ENCODE results near the gene SH3RF1. TPM values are rescaled to one million over a fixed set of nuclear protein-coding genes. Genes with fewer than 3 reads are reported as not detected.

SH3RF1 gene
- total RNA-seq, 2 donors from 2014 or later = 37.6 to 68.8 TPM

DNA sequence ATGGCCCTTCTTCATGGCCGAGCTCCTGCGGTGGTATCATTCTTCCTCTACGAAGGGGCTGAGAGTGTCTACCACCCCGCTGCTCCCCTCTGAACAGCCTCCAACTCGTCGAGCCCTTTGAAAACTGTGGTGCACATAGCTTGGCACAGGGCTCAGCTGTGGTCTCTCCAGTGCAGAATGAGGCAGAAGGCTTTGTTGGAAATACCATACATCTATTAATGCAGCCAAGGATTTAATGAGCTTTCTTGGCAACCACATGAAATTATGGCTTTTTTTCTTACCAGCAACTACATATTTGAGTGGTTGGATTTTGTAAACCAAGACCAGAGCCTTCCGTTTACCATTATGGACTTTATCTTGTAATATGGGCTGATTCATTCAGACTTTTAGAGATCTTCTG lies 199.0 kb downstream of the SH3RF1 start:
- no peaks in the 10 kb centered on the region for H3K27me3 ChIP-seq (ENCODE audit: control insufficient read depth, insufficient read depth, low read length, poor library complexity, severe bottlenecking)
- DNase-seq = no peak
- H3K4me1 Mint-ChIP-seq = peaks cover 26% of the 10 kb centered on the region
- H3K27ac Mint-ChIP-seq = no peak overlapping the region
- no peaks in the 10 kb centered on the region for H3K36me3 Mint-ChIP-seq (ENCODE audit: low read depth)
- TF ChIP-seq, protein P1, sequence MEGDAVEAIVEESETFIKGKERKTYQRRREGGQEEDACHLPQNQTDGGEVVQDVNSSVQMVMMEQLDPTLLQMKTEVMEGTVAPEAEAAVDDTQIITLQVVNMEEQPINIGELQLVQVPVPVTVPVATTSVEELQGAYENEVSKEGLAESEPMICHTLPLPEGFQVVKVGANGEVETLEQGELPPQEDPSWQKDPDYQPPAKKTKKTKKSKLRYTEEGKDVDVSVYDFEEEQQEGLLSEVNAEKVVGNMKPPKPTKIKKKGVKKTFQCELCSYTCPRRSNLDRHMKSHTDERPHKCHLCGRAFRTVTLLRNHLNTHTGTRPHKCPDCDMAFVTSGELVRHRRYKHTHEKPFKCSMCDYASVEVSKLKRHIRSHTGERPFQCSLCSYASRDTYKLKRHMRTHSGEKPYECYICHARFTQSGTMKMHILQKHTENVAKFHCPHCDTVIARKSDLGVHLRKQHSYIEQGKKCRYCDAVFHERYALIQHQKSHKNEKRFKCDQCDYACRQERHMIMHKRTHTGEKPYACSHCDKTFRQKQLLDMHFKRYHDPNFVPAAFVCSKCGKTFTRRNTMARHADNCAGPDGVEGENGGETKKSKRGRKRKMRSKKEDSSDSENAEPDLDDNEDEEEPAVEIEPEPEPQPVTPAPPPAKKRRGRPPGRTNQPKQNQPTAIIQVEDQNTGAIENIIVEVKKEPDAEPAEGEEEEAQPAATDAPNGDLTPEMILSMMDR (conservative IDR thresholded peaks at IDR 0.05) = no peak
- no peaks in the 10 kb centered on the region for H3K9me3 Mint-ChIP-seq
- peaks cover 3% of the 10 kb centered on the region for H3K4me1 ChIP-seq (ENCODE audit: control insufficient read depth, insufficient read depth, low read length)
- no peak overlapping the region for H3K9ac ChIP-seq (ENCODE audit: extremely low read depth, low read length, poor library complexity, severe bottlenecking)
- H3K4me3 Mint-ChIP-seq = no peak overlapping the region
- no peak overlapping the region for H3K27ac ChIP-seq (ENCODE audit: low read depth, low read length)
- H3K27me3 Mint-ChIP-seq (ENCODE audit: insufficient read depth) = no peaks in the 10 kb centered on the region
- H3K36me3 ChIP-seq (ENCODE audit: control insufficient read depth, insufficient read depth, low read length) = no peaks in the 10 kb centered on the region
- 80 to 90% methylated on average over 2 to 7 of the region's 7 CpGs for WGBS, 2 experiments (ENCODE audit: insufficient coverage in 1 of 2, insufficient read length in 1 of 2)
- no peaks in the 10 kb centered on the region for H3K9me3 ChIP-seq (ENCODE audit: control insufficient read depth, low read length)
- no peak overlapping the region for H3K4me3 ChIP-seq (ENCODE audit: low read length)

DNA sequence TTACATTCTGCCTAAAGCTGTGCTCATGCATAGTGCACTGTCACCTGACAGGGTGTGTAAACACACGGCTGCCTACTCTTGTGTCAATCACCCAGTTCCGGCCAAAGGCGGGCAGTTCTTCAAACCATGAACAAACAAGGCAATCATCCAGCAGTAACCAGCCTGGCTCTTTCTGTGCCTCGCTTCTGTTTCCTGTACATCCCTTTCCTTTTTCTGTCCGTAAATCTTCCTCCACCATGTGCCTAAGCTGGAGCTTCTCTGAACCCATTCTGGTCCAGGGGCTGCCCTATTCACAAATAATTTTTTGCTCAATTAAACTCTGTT lies 199.9 kb downstream of the SH3RF1 start:
- DNase-seq = no peak
- H3K27me3 ChIP-seq (ENCODE audit: control insufficient read depth, insufficient read depth, low read length, poor library complexity, severe bottlenecking) = no peaks in the 10 kb centered on the region
- H3K4me3 ChIP-seq (ENCODE audit: low read length) = no peak overlapping the region
- H3K9me3 ChIP-seq (ENCODE audit: control insufficient read depth, low read length) = no peaks in the 10 kb centered on the region
- H3K4me1 Mint-ChIP-seq = peaks cover 26% of the 10 kb centered on the region
- H3K9ac ChIP-seq (ENCODE audit: extremely low read depth, low read length, poor library complexity, severe bottlenecking) = no peak overlapping the region
- H3K36me3 Mint-ChIP-seq (ENCODE audit: low read depth) = no peaks in the 10 kb centered on the region
- no peak overlapping the region for H3K27ac ChIP-seq (ENCODE audit: low read depth, low read length)
- H3K4me1 ChIP-seq (ENCODE audit: control insufficient read depth, insufficient read depth, low read length) = peaks cover 3% of the 10 kb centered on the region
- no peaks in the 10 kb centered on the region for H3K36me3 ChIP-seq (ENCODE audit: control insufficient read depth, insufficient read depth, low read length)
- TF ChIP-seq, protein P1 (conservative IDR thresholded peaks at IDR 0.05) = no peak
- no peak overlapping the region for H3K4me3 Mint-ChIP-seq
- no peaks in the 10 kb centered on the region for H3K27me3 Mint-ChIP-seq (ENCODE audit: insufficient read depth)
- WGBS, 2 experiments (ENCODE audit: insufficient coverage in 1 of 2, insufficient read length in 1 of 2) = 74 to 80% methylated on average over 4 to 5 of the region's 5 CpGs
- H3K9me3 Mint-ChIP-seq = no peaks in the 10 kb centered on the region
- peak overlapping the region; percentile 76 for H3K27ac Mint-ChIP-seq

DNA sequence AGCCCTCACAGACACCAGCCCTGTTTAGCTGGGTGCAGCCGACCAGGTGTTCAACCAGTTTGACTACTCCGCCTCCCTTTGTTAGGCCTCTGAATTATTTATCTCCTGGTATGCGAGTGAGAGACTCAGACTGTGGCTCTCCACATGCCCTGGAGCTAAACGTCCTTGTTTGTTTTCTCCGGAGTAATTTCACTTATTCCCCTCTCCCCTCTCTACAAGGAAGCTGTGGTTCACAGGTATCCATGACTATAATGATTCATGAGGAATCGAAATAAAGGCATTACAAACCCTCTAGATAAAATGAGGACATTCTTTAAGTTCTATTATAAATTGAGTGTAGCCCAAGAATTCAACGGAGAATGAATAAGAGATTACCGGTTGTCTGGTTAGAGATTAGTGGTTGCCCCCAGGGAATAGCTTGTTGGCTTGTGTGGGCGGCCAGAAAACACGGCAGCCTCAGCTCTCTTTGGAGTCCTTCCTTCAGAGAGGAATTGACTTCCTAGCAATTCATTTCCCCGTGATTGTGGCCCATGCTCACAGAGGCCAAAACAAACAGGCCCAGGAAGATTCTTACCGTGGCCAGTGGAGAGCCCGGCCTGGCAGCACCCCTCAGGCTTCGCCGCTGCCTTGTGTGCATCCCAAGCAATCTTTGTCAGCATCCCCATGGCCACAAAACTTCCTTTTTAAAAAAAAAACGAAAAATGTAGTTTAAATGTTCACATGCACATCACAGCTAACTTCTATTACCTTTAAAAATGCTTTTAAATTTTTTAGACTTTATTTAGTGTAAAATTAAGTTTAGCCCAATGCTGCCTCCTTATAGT lies 200.5 kb downstream of the SH3RF1 start:
- TF ChIP-seq, protein P1 (conservative IDR thresholded peaks at IDR 0.05) = no peak
- DNase-seq = peak; percentile 80
- peak overlapping the region; percentile 40 for H3K27ac ChIP-seq (ENCODE audit: low read depth, low read length)

More for the DNA sequence above, 200.5 kb downstream of the SH3RF1 start:
- H3K27me3 Mint-ChIP-seq (ENCODE audit: insufficient read depth) = no peaks in the 10 kb centered on the region
- H3K4me1 Mint-ChIP-seq = peaks cover 26% of the 10 kb centered on the region
- Histone ChIP-seq H3K4me1 (ENCODE audit: control insufficient read depth, insufficient read depth, low read length) (peaks cover 3% of the 10 kb centered on the region), H3K36me3 (ENCODE audit: control insufficient read depth, insufficient read depth, low read length) (no peaks in the 10 kb centered on the region), H3K9me3 (ENCODE audit: control insufficient read depth, low read length) (no peaks in the 10 kb centered on the region), H3K9ac (ENCODE audit: extremely low read depth, low read length, poor library complexity, severe bottlenecking) (no peak overlapping the region), H3K27me3 (ENCODE audit: control insufficient read depth, insufficient read depth, low read length, poor library complexity, severe bottlenecking) (no peaks in the 10 kb centered on the region), H3K4me3 (ENCODE audit: low read length) (peak overlapping the region; percentile 49)
- H3K4me3 Mint-ChIP-seq = peak overlapping the region; percentile 18
- no peaks in the 10 kb centered on the region for H3K36me3 Mint-ChIP-seq (ENCODE audit: low read depth)
- H3K27ac Mint-ChIP-seq = peak overlapping the region; percentile 94
- H3K9me3 Mint-ChIP-seq = no peaks in the 10 kb centered on the region
- 45 to 63% methylated on average over 12 to 16 of the region's 16 CpGs for WGBS, 2 experiments (ENCODE audit: insufficient coverage in 1 of 2, insufficient read length in 1 of 2)

Measured in endodermal cell (in vitro differentiated cells).